Muscle layer of duodenum (tissue), 2 donors: ENCODE results near the gene IL17RA.

ENCODE experiments used
- H3K27ac ChIP-seq: one replicate; pipeline ENCODE4 v1.7.0; 2013; ENCODE audit warnings: mild to moderate bottlenecking, low read length
- H3K27me3 ChIP-seq: one replicate; pipeline ENCODE4 v1.7.0; 2013; ENCODE audit warnings: low read depth, mild to moderate bottlenecking, control low read depth, low read length
- H3K36me3 ChIP-seq, 2 donors: one replicate each; pipeline ENCODE4 v1.7.0; 2013; ENCODE audit warnings: low read length in 2 of 2, control low read depth in 1 of 2, mild to moderate bottlenecking in 1 of 2; ENCODE audit not compliant: insufficient read depth in 2 of 2, control insufficient read depth in 1 of 2
- H3K4me1 ChIP-seq, 2 donors: one replicate each; pipeline ENCODE4 v1.7.0; 2013; ENCODE audit warnings: low read length in 2 of 2, mild to moderate bottlenecking in 2 of 2, control low read depth in 1 of 2, moderate library complexity in 1 of 2; ENCODE audit not compliant: insufficient read depth in 2 of 2, control insufficient read depth in 1 of 2
- H3K4me3 ChIP-seq, 2 donors: one replicate each; pipeline ENCODE4 v1.7.0; 2013; ENCODE audit warnings: low read length in 2 of 2, low read depth in 1 of 2, mild to moderate bottlenecking in 1 of 2
- H3K9me3 ChIP-seq, 2 donors: one replicate each; pipeline ENCODE4 v1.7.0; 2013; ENCODE audit warnings: low read length in 2 of 2, control low read depth in 1 of 2, mild to moderate bottlenecking in 1 of 2; ENCODE audit not compliant: control insufficient read depth in 1 of 2
- donor health status: healthy.

IL17RA gene

GRCh38 chr22:17164392-17165024, 79.7 kb downstream of the IL17RA start:
- Histone ChIP-seq H3K9me3 (no peaks in the 10 kb centered on the region), H3K4me1 (peaks cover 0 to 6% of the 10 kb centered on the region in 2 donors)

More at GRCh38 chr22:17164392-17165024, 79.7 kb downstream of the IL17RA start:
- Histone ChIP-seq H3K4me3 (no peak overlapping the region), H3K36me3 (no peaks in the 10 kb centered on the region), H3K27me3 (no peaks in the 10 kb centered on the region), H3K27ac (no peak overlapping the region)
